ENCODE results near the gene TPH1.

GRCh38 chr11:18022419-18022818 is 23.6 kb downstream of the TPH1 start:
- TF ChIP-seq POLR2A (IDR thresholded peaks at IDR 0.05), result no peak
- TF ChIP-seq CTCF (IDR thresholded peaks at IDR 0.05), result no peak
